SK-N-SH (cell line): ENCODE results near the gene FEM1B. TPM values are rescaled to one million over a fixed set of nuclear protein-coding genes. Genes with fewer than 3 reads are reported as not detected.
A peak's percentile ranks its signal among the peaks of the same experiment; 100 is the strongest.

Source experiments
- CTCF ChIA-PET: fragments of 300-600, 350-600 bp; formaldehyde crosslinking; extraction: SDS; loops from one replicate; lab custom pipeline; 2021; lab: Yijun Ruan, JAX
- POLR2A ChIA-PET: fragments of 350-600 bp; sonication (Branson Sonifier 250); formaldehyde crosslinking; extraction: SDS; loops from one replicate; lab custom pipeline; 2020; ENCODE audit warnings: antibody characterized with exemption, inconsistent platforms; lab: Yijun Ruan, JAX
- DNase-seq: peaks from one replicate; pipeline ENCODE4 v3.0.0; 2012
- H2AFZ ChIP-seq: fragments of 200-600 bp; sonication (generic); 2 replicates; pipeline ENCODE4 v1.8.1; 2016; ENCODE audit warnings: antibody characterized with exemption, mild to moderate bottlenecking, low read depth
- H3F3A ChIP-seq: fragments of 200-600 bp; sonication (generic); replicated peaks from 2 replicates; pipeline ENCODE3; 2016; ENCODE audit warnings: antibody characterized with exemption, mild to moderate bottlenecking; ENCODE audit not compliant: insufficient read depth
- H3K27ac ChIP-seq, 2 experiments: fragments of 200-500 bp in 1 of 2; fragments of 200-600 bp in 1 of 2; sonication (Bioruptor generic) in 1 of 2; sonication (generic), shearing (Covaris generic) in 1 of 2; 2 replicates each; pipeline versions ENCODE4 v1.5.1 to v1.6.1; 2014 to 2016; ENCODE audit warnings: low read depth in 2 of 2, inconsistent platforms in 1 of 2, low read length in 1 of 2, mild to moderate bottlenecking in 1 of 2, mixed read lengths in 1 of 2
- H3K27me3 ChIP-seq: fragments of 200-600 bp; sonication (generic), shearing (Covaris generic); 2 replicates; pipeline ENCODE4 v1.6.1; 2016; ENCODE audit warnings: mixed run types; ENCODE audit not compliant: insufficient read depth
- H3K36me3 ChIP-seq, 2 experiments: fragments of 200-500 bp in 1 of 2; fragments of 200-600 bp in 1 of 2; sonication (Bioruptor generic) in 1 of 2; sonication (generic) in 1 of 2; replicated peaks in 1 of 2; 2 replicates each; pipeline versions ENCODE3 to v1.5.1; 2014 to 2016; ENCODE audit warnings: low read length in 1 of 2, mild to moderate bottlenecking in 1 of 2; ENCODE audit not compliant: insufficient read depth in 2 of 2, control insufficient read depth in 1 of 2
- H3K4me1 ChIP-seq, 2 experiments: fragments of 200-500 bp in 1 of 2; fragments of 200-600 bp in 1 of 2; sonication (Bioruptor generic) in 1 of 2; sonication (generic), shearing (Covaris generic) in 1 of 2; 2 replicates each; pipeline versions ENCODE4 v1.5.1 to v1.6.1; 2014 to 2016; ENCODE audit warnings: low read depth in 1 of 2, low read length in 1 of 2, mixed run types in 1 of 2; ENCODE audit not compliant: insufficient read depth in 2 of 2, control insufficient read depth in 1 of 2
- H3K4me2 ChIP-seq: fragments of 200-600 bp; sonication (generic), shearing (Covaris generic); 2 replicates; pipeline ENCODE4 v1.6.1; 2017; ENCODE audit warnings: mixed run types
- H3K4me3 ChIP-seq, 2 experiments: fragments of 200-500 bp in 1 of 2; fragments of 200-600 bp in 1 of 2; sonication (Bioruptor generic) in 1 of 2; sonication (generic), shearing (Covaris generic) in 1 of 2; 2 replicates each; pipeline versions ENCODE4 v1.5.1 to v1.8.1; 2014 to 2016; ENCODE audit warnings: low read depth in 2 of 2, inconsistent platforms in 1 of 2, low read length in 1 of 2, mild to moderate bottlenecking in 1 of 2, mixed read lengths in 1 of 2, moderate library complexity in 1 of 2
- H3K79me2 ChIP-seq: fragments of 200-600 bp; sonication (generic); 2 replicates; pipeline ENCODE4 v1.8.1; 2017; ENCODE audit warnings: mild to moderate bottlenecking; ENCODE audit not compliant: insufficient read depth
- H3K9ac ChIP-seq: fragments of 200-600 bp; sonication (generic); 2 replicates; pipeline ENCODE4 v1.6.1; 2017; ENCODE audit warnings: mixed run types
- H3K9me2 ChIP-seq: fragments of 200-600 bp; sonication (generic); 2 replicates; pipeline ENCODE4 v1.6.1; 2017; ENCODE audit warnings: mixed run types
- H3K9me3 ChIP-seq: fragments of 200-600 bp; sonication (generic); 2 replicates; pipeline ENCODE4 v1.6.1; 2017; ENCODE audit warnings: mixed run types, mild to moderate bottlenecking, moderate library complexity
- H4K20me1 ChIP-seq: fragments of 200-600 bp; sonication (generic); 2 replicates; pipeline ENCODE4 v1.6.1; 2017; ENCODE audit warnings: mild to moderate bottlenecking, mixed run types; ENCODE audit not compliant: insufficient read depth
- CHD2 ChIP-seq: fragments of 150-350 bp; IDR thresholded peaks from 2 replicates; pipeline ENCODE4 v1.6.1; 2018; ENCODE audit warnings: low read length; ENCODE audit not compliant: partially characterized antibody
- ELF1 ChIP-seq: IDR thresholded peaks from 2 replicates; pipeline ENCODE4 v1.4.0; 2012
- EP300 ChIP-seq, 2 experiments: IDR thresholded peaks; 2 replicates each; pipeline versions ENCODE4 v1.4.0 to v1.6.1; 2012; ENCODE audit warnings: borderline replicate concordance in 1 of 2, low read depth in 1 of 2, low read length in 1 of 2
- EZH2phosphoT487 ChIP-seq: fragments of 200-600 bp; sonication (generic); IDR thresholded peaks from 2 replicates; pipeline ENCODE4 v1.6.1; 2017; ENCODE audit warnings: low read depth, mixed run types, mild to moderate bottlenecking, antibody characterized with exemption, moderate library complexity, borderline replicate concordance
- FOXJ3 ChIP-seq: sonication (generic); formaldehyde crosslinking; IDR thresholded peaks from 2 replicates; pipeline ENCODE4 v1.5.1; 2020; ENCODE audit warnings: mild to moderate bottlenecking, missing genetic modification reagents
- GABPA ChIP-seq: IDR thresholded peaks from 2 replicates; pipeline ENCODE4 v1.4.0; 2012; ENCODE audit warnings: low read depth, mild to moderate bottlenecking
- IRF3 ChIP-seq: fragments of 150-350 bp; IDR thresholded peaks from 2 replicates; pipeline ENCODE4 v1.6.1; 2016; ENCODE audit warnings: mild to moderate bottlenecking, low read depth, low read length
- MXI1 ChIP-seq: IDR thresholded peaks from 2 replicates; pipeline ENCODE4 v1.6.1; 2012; ENCODE audit warnings: mild to moderate bottlenecking, low read depth, low read length, improper control_type of control experiment
- NFIC ChIP-seq: IDR thresholded peaks from 2 replicates; pipeline ENCODE4 v1.4.0; 2012; ENCODE audit warnings: borderline replicate concordance
- POLR2AphosphoS5 ChIP-seq: IDR thresholded peaks from 2 replicates; pipeline ENCODE4 v1.6.1; 2012; ENCODE audit warnings: low read depth, low read length
- REST ChIP-seq: IDR thresholded peaks from 2 replicates; pipeline ENCODE4 v1.6.1; 2012; ENCODE audit warnings: mild to moderate bottlenecking, low read depth, low read length, moderate library complexity
- RXRA ChIP-seq: IDR thresholded peaks from 2 replicates; pipeline ENCODE4 v1.4.0; 2012; ENCODE audit warnings: low read depth, mild to moderate bottlenecking, borderline replicate concordance
- SIN3A ChIP-seq: IDR thresholded peaks from 2 replicates; pipeline ENCODE4 v1.6.1; 2012; ENCODE audit warnings: low read depth, mild to moderate bottlenecking, low read length, moderate library complexity, borderline replicate concordance
- TAF1 ChIP-seq: IDR thresholded peaks from 2 replicates; pipeline ENCODE4 v1.6.1; 2012; ENCODE audit warnings: low read depth, mild to moderate bottlenecking, low read length, moderate library complexity, borderline replicate concordance
- TEAD4 ChIP-seq: IDR thresholded peaks from 2 replicates; pipeline ENCODE4 v1.4.0; 2012; ENCODE audit warnings: mild to moderate bottlenecking, borderline replicate concordance; ENCODE audit not compliant: insufficient read depth
- USF1 ChIP-seq: IDR thresholded peaks from 2 replicates; pipeline ENCODE4 v1.4.0; 2012; ENCODE audit warnings: low read depth, borderline replicate concordance
- USF2 ChIP-seq: fragments of 150-350 bp; IDR thresholded peaks from 2 replicates; pipeline ENCODE4 v1.6.1; 2017; ENCODE audit warnings: antibody characterized with exemption, low read length, low read depth, borderline replicate concordance
- YY1 ChIP-seq: IDR thresholded peaks from 2 replicates; pipeline ENCODE4 v1.4.0; 2012; ENCODE audit warnings: low read depth, mild to moderate bottlenecking
- ZBTB33 ChIP-seq: IDR thresholded peaks from 2 replicates; pipeline ENCODE4 v1.4.0; 2012; ENCODE audit warnings: low read depth, borderline replicate concordance
- WGBS: methylation state at CpG from one replicate; pipeline ENCODE4 v1.1.6; 2017; ENCODE audit warnings: low lambda C conversion rate; 5-methylcytosine and 5-hydroxymethylcytosine counted together
- polyA plus RNA-seq, 3 experiments: library from polyadenylated mRNA; depleted of rRNA; stranded (reverse); fragments of >200 nt; gene quantifications; 2 replicates each; pipeline ENCODE4 v1.2.3, GENCODE V29; 2012

The FEM1B gene
- polyA plus RNA-seq, 1 of the 3 experiments (the other 2 are of a cell fraction): 14.0 TPM

- no peak for TF ChIP-seq TEAD4
- TF ChIP-seq TAF1: no peak
- TF ChIP-seq USF1: 0 out of 2 replicates have a peak, but pooled peaks have one; percentile 5
- no peak; the same call in 1 of the 2 replicates for TF ChIP-seq POLR2AphosphoS5
Measured at GRCh38 chr15:68271854-68272471, 5.6 kb upstream of the FEM1B start (continued).

- peak overlapping the region; percentile 55; the same call in 1 of the 2 replicates for H3K9ac ChIP-seq
- ChIA-PET POLR2A (no interaction called here), CTCF (interaction anchor here (2.0 to 3.6 kb wide), 2 partner anchors 20 to 34 kb away, joined by 9 to 12 read pairs; no protein-coding TSS in a partner anchor)
- TF ChIP-seq NFIC (peak; percentile 62), USF2 (no peak), POLR2AphosphoS5 (peak; percentile 42; the same call in 1 of the 2 replicates), CHD2 (no peak), IRF3 (no peak), SIN3A (no peak), TAF1 (no peak), FOXJ3 (no peak), EZH2phosphoT487 (no peak), MXI1 (no peak), GABPA (no peak), RXRA (peak; percentile 75; the same call in 1 of the 2 replicates), REST (0 out of 2 replicates have a peak, but pooled peaks have one; percentile 24), ELF1 (no peak; the same call in 1 of the 2 replicates), YY1 (no peak), ZBTB33 (no peak), EP300 (IDR thresholded peaks at IDR 0.05; ENCODE audit: borderline replicate concordance in 1 of 2, low read depth in 1 of 2, low read length in 1 of 2) (no peak; a peak in 2 of 4 replicates)
Measured at GRCh38 chr15:68272721-68273271, 4.7 kb upstream of the FEM1B start.

More at GRCh38 chr15:68272721-68273271, 4.7 kb upstream of the FEM1B start:
- H3K9me2 ChIP-seq: no peaks in the 10 kb centered on the region
- no peak for DNase-seq
- H3K4me2 ChIP-seq: peak overlapping the region; percentile 57
- H3K27me3 ChIP-seq: no peaks in the 10 kb centered on the region
- no peaks in the 10 kb centered on the region for H3K36me3 ChIP-seq
- H3F3A ChIP-seq: peaks cover 40% of the 10 kb centered on the region
- H3K27ac ChIP-seq: peak overlapping the region; percentile 77 to 90
- H3K9me3 ChIP-seq: no peaks in the 10 kb centered on the region
- H3K79me2 ChIP-seq: peaks cover 31% of the 10 kb centered on the region
- 11% methylated on average over 1 of the region's 1 CpG for WGBS
- H3K4me3 ChIP-seq: 0 out of 4 replicates have a peak overlapping the region, but pooled peaks of 1 of the 2 experiments have one; percentile 2
- H4K20me1 ChIP-seq: no peaks in the 10 kb centered on the region
- H2AFZ ChIP-seq: peak overlapping the region; percentile 69; the same call in 1 of the 2 replicates
- peaks cover 17 to 18% of the 10 kb centered on the region in 2 experiments for H3K4me1 ChIP-seq
